ENCODE data around the gene COL18A1. TPM values are rescaled to one million over a fixed set of nuclear protein-coding genes. Genes with fewer than 3 reads are reported as not detected.

COL18A1 gene
- total RNA-seq, 1 experiment from 2014 or later, result 3.3 TPM

DNA sequence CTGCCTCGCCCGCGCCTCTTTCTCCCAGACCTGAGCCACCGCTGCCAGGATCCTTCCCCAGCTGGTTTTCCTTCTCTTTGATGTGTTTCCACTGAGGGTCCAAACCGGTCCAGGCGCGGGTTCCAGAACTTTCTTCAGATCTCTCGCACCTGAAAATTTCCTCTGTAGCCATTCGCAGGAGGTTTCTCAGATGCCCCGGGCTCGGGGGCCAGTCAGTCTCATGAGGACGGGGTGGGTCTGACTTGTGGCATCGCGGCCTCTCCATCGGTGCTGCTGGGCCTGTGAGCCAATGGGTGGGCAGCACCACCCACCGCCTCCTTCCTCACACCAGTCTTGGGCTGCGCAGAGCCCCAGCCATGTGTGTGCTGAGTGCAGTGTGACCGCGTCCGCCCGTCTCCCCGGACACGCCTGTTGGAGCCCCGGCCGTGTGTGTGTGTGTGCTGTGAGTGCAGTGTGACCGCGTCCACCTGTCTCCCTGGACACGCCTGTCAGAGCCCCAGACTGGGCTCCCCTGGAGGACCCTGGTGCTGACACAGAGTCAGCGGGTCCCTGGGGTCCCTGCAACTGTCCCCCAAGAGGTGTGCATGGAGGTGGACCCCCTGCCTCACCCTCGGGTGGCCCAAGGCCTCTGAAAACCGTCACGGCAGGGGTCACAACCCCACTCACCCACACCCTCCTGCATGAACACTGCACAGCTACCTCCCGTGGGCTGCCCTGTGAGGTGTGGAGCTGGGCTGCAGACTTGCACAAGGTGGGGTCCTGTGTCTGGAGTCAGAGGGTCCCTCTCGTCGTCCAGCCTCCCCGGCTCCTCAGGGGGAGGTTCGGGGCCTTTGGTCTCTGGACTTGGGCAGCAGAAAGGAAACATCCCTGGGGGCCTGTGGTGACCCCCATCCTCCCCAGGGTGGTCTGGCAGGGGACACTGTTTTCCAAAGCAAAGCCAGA, 20.2 kb downstream of the COL18A1 start:
- no peaks in the 10 kb centered on the region for H3K4me1 ChIP-seq (ENCODE audit: insufficient read depth, low read length, poor library complexity, severe bottlenecking)
- TF ChIP-seq, protein P1, sequence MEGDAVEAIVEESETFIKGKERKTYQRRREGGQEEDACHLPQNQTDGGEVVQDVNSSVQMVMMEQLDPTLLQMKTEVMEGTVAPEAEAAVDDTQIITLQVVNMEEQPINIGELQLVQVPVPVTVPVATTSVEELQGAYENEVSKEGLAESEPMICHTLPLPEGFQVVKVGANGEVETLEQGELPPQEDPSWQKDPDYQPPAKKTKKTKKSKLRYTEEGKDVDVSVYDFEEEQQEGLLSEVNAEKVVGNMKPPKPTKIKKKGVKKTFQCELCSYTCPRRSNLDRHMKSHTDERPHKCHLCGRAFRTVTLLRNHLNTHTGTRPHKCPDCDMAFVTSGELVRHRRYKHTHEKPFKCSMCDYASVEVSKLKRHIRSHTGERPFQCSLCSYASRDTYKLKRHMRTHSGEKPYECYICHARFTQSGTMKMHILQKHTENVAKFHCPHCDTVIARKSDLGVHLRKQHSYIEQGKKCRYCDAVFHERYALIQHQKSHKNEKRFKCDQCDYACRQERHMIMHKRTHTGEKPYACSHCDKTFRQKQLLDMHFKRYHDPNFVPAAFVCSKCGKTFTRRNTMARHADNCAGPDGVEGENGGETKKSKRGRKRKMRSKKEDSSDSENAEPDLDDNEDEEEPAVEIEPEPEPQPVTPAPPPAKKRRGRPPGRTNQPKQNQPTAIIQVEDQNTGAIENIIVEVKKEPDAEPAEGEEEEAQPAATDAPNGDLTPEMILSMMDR (conservative IDR thresholded peaks at IDR 0.05; ENCODE audit: low read depth, low read length), result no peak
- TF ChIP-seq EZH2 (IDR thresholded peaks at IDR 0.05; ENCODE audit: borderline replicate concordance, low read depth, low read length, poor library complexity, severe bottlenecking), result no peak
- no peaks in the 10 kb centered on the region for H3K36me3 ChIP-seq (ENCODE audit: insufficient read depth, low read length, poor library complexity, severe bottlenecking)
- ChIA-PET POLR2A (ENCODE audit: low non-redundant PET) (no interaction called here), CTCF (no interaction called here)
- DNase-seq (ENCODE audit: low spot score), result no peak
- intact Hi-C loops (cut with micrococcal nuclease; ENCODE audit: unreplicated experiment), result no loop called here
- H3K9me3 ChIP-seq (ENCODE audit: low read depth, low read length, poor library complexity, severe bottlenecking), result no peaks in the 10 kb centered on the region
- no peak overlapping the region for H3K4me3 ChIP-seq (ENCODE audit: low read depth, low read length, poor library complexity, severe bottlenecking)
- no peak overlapping the region for H3K27ac ChIP-seq (ENCODE audit: low read depth, low read length, poor library complexity, severe bottlenecking)
- H3K27me3 ChIP-seq (replicated peaks; ENCODE audit: insufficient read depth, low read depth, low read length, poor library complexity), result no peaks in the 10 kb centered on the region
- BruUV-seq (replicated peaks), result no TSS peak

DNA sequence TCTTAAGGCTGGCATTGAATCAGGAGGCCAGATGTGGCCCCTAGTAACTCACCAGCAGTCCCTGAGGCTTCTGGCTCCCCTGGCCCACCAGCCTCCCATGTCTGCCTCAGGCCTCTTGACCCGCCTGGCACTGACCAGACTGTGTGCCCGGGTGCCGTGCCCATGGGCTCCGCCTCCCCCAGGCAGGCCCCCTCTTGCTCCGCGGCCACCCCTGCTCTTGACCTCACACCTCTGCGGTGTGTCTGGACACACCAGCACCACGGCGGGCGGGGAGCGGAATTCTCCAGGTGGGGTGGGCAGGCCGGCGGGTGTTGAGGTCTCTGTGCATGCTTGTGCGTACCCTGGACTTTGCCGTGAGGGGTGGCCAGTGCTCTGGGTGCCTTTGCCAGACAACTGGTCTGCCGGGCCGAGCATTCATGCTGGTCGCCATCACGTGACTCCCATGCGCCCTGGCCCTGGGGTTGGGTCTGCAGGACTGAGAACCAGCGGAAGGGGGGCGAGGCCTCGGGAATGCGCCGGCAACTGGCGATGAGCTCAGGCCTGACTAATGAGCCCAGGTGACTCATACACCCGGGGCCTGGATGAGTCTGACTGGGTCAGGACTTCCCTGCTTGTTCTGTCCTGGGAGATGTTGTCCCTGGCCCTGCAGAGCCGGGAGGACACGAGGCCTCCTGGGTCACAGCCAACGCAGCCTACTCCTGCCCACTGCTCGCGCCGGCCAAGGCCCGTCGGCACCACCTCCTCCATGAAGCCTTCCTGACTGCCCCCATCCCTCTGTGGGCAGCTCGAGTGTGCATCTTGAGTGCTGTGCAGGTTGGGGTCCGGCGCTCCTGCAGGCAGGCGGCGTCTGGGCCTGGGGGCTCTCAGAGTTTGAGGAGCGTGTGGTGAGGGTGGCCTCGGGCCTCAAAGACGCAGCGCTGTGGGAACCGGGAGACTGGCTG, 22.6 kb downstream of the COL18A1 start:
- TF ChIP-seq EZH2 (IDR thresholded peaks at IDR 0.05; ENCODE audit: borderline replicate concordance, low read depth, low read length, poor library complexity, severe bottlenecking), result no peak
- TF ChIP-seq, protein P1 (conservative IDR thresholded peaks at IDR 0.05; ENCODE audit: low read depth, low read length), result no peak
- POLR2A ChIA-PET (ENCODE audit: low non-redundant PET), result no interaction called here
- Histone ChIP-seq H3K9me3 (ENCODE audit: low read depth, low read length, poor library complexity, severe bottlenecking) (no peaks in the 10 kb centered on the region), H3K27me3 (replicated peaks; ENCODE audit: insufficient read depth, low read depth, low read length, poor library complexity) (no peaks in the 10 kb centered on the region), H3K4me1 (ENCODE audit: insufficient read depth, low read length, poor library complexity, severe bottlenecking) (no peaks in the 10 kb centered on the region), H3K4me3 (ENCODE audit: low read depth, low read length, poor library complexity, severe bottlenecking) (no peak overlapping the region), H3K36me3 (ENCODE audit: insufficient read depth, low read length, poor library complexity, severe bottlenecking) (no peaks in the 10 kb centered on the region), H3K27ac (ENCODE audit: low read depth, low read length, poor library complexity, severe bottlenecking) (no peak overlapping the region)
- BruUV-seq (replicated peaks), result no TSS peak
- CTCF ChIA-PET, result no interaction called here
- no peak for DNase-seq (ENCODE audit: low spot score)
- intact Hi-C loops (cut with micrococcal nuclease; ENCODE audit: unreplicated experiment), result no loop called here

DNA sequence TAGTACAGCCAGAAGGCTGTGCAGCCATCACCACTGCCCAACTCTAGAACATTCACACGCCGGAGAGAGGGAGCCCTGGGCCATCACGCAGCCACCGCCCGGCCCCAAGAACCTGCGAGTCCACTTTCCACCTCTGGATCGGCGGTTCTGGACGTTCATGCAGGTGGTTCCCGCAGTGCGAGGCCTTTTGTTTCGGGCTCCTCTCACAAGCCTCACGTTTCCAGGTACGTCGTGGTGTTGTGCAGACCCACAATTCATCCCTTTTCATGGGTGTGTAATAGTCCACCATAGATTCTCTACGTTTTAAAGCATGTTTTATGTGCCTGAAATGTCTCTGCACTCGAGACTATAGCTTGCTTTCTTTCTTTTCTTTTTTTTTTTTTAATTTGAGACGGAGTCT, 23.6 kb downstream of the COL18A1 start:
- H3K36me3 ChIP-seq (ENCODE audit: insufficient read depth, low read length, poor library complexity, severe bottlenecking), result no peaks in the 10 kb centered on the region
- H3K4me1 ChIP-seq (ENCODE audit: insufficient read depth, low read length, poor library complexity, severe bottlenecking), result no peaks in the 10 kb centered on the region
- H3K9me3 ChIP-seq (ENCODE audit: low read depth, low read length, poor library complexity, severe bottlenecking), result no peaks in the 10 kb centered on the region
- no peak overlapping the region for H3K4me3 ChIP-seq (ENCODE audit: low read depth, low read length, poor library complexity, severe bottlenecking)
- ChIA-PET POLR2A (ENCODE audit: low non-redundant PET) (no interaction called here), CTCF (no interaction called here)
- intact Hi-C loops (cut with micrococcal nuclease; ENCODE audit: unreplicated experiment), result no loop called here
- no peak for DNase-seq (ENCODE audit: low spot score)
- TF ChIP-seq, protein P1 (conservative IDR thresholded peaks at IDR 0.05; ENCODE audit: low read depth, low read length), result no peak
- TF ChIP-seq EZH2 (IDR thresholded peaks at IDR 0.05; ENCODE audit: borderline replicate concordance, low read depth, low read length, poor library complexity, severe bottlenecking), result no peak
- no peaks in the 10 kb centered on the region for H3K27me3 ChIP-seq (replicated peaks; ENCODE audit: insufficient read depth, low read depth, low read length, poor library complexity)
- BruUV-seq (replicated peaks), result no TSS peak
- no peak overlapping the region for H3K27ac ChIP-seq (ENCODE audit: low read depth, low read length, poor library complexity, severe bottlenecking)
